Neural progenitor cell (in vitro differentiated cells): Measurements from ENCODE around the gene EFTUD2.
"Not testable (repeated sequence)": the region's sequence is repeated elsewhere in the genome, so short reads cannot be mapped to it uniquely, and the experiment has no call there.

Experiments used
- EZH2 ChIP-seq: fragments of 200-600 bp; sonication (generic); IDR thresholded peaks from 2 replicates; pipeline ENCODE4 v1.6.1; 2017; ENCODE audit warnings: antibody characterized with exemption, mild to moderate bottlenecking, moderate library complexity
- EZH2phosphoT487 ChIP-seq: fragments of 200-600 bp; sonication (generic); IDR thresholded peaks from 2 replicates; pipeline ENCODE4 v1.6.1; 2017; ENCODE audit warnings: antibody characterized with exemption
- TF ChIP-seq, protein P1 (sequence below): fragments of 200-600 bp; sonication (generic); IDR thresholded peaks from 2 replicates; pipeline ENCODE4 v1.5.1; 2017; ENCODE audit warnings: antibody characterized with exemption, mild to moderate bottlenecking

DNA sequence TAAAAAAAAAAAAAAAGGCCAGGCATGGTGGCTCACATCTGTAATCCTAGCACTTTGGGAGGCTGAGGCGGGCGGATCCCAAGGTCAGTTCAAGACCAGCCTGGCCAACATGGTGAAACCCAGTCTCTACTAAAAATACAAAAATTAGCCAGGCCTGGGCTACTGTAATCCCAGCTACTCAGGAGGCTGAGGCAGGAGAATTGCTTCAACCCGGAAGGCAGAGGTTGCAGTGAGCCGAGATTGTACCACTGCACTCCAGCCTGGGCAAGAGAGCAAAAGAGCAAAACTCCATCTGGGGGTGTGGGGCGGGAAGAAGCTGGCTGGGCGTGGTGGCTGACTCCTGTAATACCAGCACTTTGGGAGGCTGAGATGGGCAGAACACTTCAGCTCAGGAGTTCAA, 80.7 kb downstream of the EFTUD2 start:
- not testable (repeated sequence) for TF ChIP-seq EZH2phosphoT487, EZH2
- TF ChIP-seq, protein P1, sequence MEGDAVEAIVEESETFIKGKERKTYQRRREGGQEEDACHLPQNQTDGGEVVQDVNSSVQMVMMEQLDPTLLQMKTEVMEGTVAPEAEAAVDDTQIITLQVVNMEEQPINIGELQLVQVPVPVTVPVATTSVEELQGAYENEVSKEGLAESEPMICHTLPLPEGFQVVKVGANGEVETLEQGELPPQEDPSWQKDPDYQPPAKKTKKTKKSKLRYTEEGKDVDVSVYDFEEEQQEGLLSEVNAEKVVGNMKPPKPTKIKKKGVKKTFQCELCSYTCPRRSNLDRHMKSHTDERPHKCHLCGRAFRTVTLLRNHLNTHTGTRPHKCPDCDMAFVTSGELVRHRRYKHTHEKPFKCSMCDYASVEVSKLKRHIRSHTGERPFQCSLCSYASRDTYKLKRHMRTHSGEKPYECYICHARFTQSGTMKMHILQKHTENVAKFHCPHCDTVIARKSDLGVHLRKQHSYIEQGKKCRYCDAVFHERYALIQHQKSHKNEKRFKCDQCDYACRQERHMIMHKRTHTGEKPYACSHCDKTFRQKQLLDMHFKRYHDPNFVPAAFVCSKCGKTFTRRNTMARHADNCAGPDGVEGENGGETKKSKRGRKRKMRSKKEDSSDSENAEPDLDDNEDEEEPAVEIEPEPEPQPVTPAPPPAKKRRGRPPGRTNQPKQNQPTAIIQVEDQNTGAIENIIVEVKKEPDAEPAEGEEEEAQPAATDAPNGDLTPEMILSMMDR: not testable (repeated sequence)
